Thoracic aorta (tissue), 2 donors: ENCODE measurements around the gene PTCHD1. TPM values are rescaled to one million over a fixed set of nuclear protein-coding genes. Genes with fewer than 3 reads are reported as not detected.

Experiments used
- ATAC-seq: fragments of 150-250 bp; one replicate; pipeline ENCODE4 v1.8.0; 2017; ENCODE audit warnings: low read depth; ENCODE audit not compliant: insufficient number of reproducible peaks, low FRiP score
- DNase-seq: peaks from one replicate; pipeline ENCODE4 v3.0.0-alpha.2; 2020; ENCODE audit warnings: low spot score
- H3K27ac ChIP-seq, 2 donors: fragments of 200-600 bp; sonication (generic); 1 replicate in 1 of 2; 2 replicates in 1 of 2; pipeline ENCODE4 v1.5.1; 2016; ENCODE audit warnings: mild to moderate bottlenecking in 2 of 2, moderate library complexity in 2 of 2
- H3K27me3 ChIP-seq: fragments of 200-600 bp; sonication (generic); replicated peaks from 2 replicates; pipeline ENCODE4 v1.6.0; 2016; ENCODE audit warnings: mild to moderate bottlenecking; ENCODE audit not compliant: insufficient read depth
- H3K36me3 ChIP-seq: fragments of 200-600 bp; sonication (generic); one replicate; pipeline ENCODE4 v1.5.1; 2016
- H3K4me1 ChIP-seq, 2 donors: fragments of 200-600 bp; sonication (generic); 1 replicate in 1 of 2; 2 replicates in 1 of 2; pipeline versions ENCODE4 v1.5.1 to v1.6.0; 2016; ENCODE audit warnings: low read depth in 2 of 2, mild to moderate bottlenecking in 1 of 2; ENCODE audit not compliant: control insufficient read depth in 1 of 2
- H3K4me3 ChIP-seq: fragments of 200-600 bp; sonication (generic); 2 replicates; pipeline ENCODE4 v1.5.1; 2016; ENCODE audit warnings: mild to moderate bottlenecking
- H3K9me3 ChIP-seq: fragments of 200-600 bp; sonication (generic); 2 replicates; pipeline ENCODE4 v1.5.1; 2016
- CTCF ChIP-seq: fragments of 200-600 bp; sonication (generic); IDR thresholded peaks from one replicate; pipeline ENCODE4 v1.5.1; 2019; ENCODE audit warnings: antibody characterized with exemption
- total RNA-seq, 2 donors: library from RNA; depleted of rRNA; stranded (reverse); fragments of >200 nt; gene quantifications; one replicate each; pipeline versions ENCODE4 v1.1.0 to v1.2.3, GENCODE V29; 2016

PTCHD1 gene
- total RNA-seq, 2 donors from 2014 or later = 0.54 to 1.6 TPM

- no peak for ATAC-seq
Observed at GRCh38 chrX:23356189-23356588, 21.5 kb downstream of the PTCHD1 start.

GRCh38 chrX:23364416-23364815, 29.8 kb downstream of the PTCHD1 start:
- no peak overlapping the region for H3K27ac ChIP-seq

More at GRCh38 chrX:23356189-23356588, 21.5 kb downstream of the PTCHD1 start:
- TF ChIP-seq CTCF = no peak
- no peak for DNase-seq
- Histone ChIP-seq H3K4me1 (no peaks in the 10 kb centered on the region), H3K27me3 (no peaks in the 10 kb centered on the region), H3K27ac (no peak overlapping the region), H3K9me3 (no peaks in the 10 kb centered on the region), H3K4me3 (no peak overlapping the region), H3K36me3 (no peaks in the 10 kb centered on the region)

GRCh38 chrX:23365541-23365940, 30.9 kb downstream of the PTCHD1 start:
- H3K27ac ChIP-seq = no peak overlapping the region
- no peak for DNase-seq
- H3K27me3 ChIP-seq = no peaks in the 10 kb centered on the region
- no peak for ATAC-seq
- H3K4me1 ChIP-seq = no peaks in the 10 kb centered on the region
- H3K4me3 ChIP-seq = no peak overlapping the region
- no peaks in the 10 kb centered on the region for H3K9me3 ChIP-seq
- no peaks in the 10 kb centered on the region for H3K36me3 ChIP-seq
- no peak for TF ChIP-seq CTCF

More at GRCh38 chrX:23364416-23364815, 29.8 kb downstream of the PTCHD1 start:
- H3K4me3 ChIP-seq = no peak overlapping the region
- TF ChIP-seq CTCF = no peak
- no peak for DNase-seq
- H3K36me3 ChIP-seq = no peaks in the 10 kb centered on the region
- no peaks in the 10 kb centered on the region for H3K27me3 ChIP-seq
- no peak for ATAC-seq
- no peaks in the 10 kb centered on the region for H3K4me1 ChIP-seq
- H3K9me3 ChIP-seq = no peaks in the 10 kb centered on the region

GRCh38 chrX:23366914-23367313, 32.3 kb downstream of the PTCHD1 start:
- Histone ChIP-seq H3K4me1 (no peaks in the 10 kb centered on the region), H3K4me3 (no peak overlapping the region), H3K9me3 (no peaks in the 10 kb centered on the region), H3K36me3 (no peaks in the 10 kb centered on the region), H3K27ac (no peak overlapping the region), H3K27me3 (no peaks in the 10 kb centered on the region)
- no peak for TF ChIP-seq CTCF
- no peak for DNase-seq
- no peak for ATAC-seq

GRCh38 chrX:23369027-23369426, 34.4 kb downstream of the PTCHD1 start:
- H3K27ac ChIP-seq = no peak overlapping the region
- TF ChIP-seq CTCF = no peak
- no peaks in the 10 kb centered on the region for H3K27me3 ChIP-seq
- no peaks in the 10 kb centered on the region for H3K9me3 ChIP-seq
- no peak overlapping the region for H3K4me3 ChIP-seq
- DNase-seq (no peak), ATAC-seq (no peak)
- peaks cover 0 to 10% of the 10 kb centered on the region in 2 donors for H3K4me1 ChIP-seq
- no peaks in the 10 kb centered on the region for H3K36me3 ChIP-seq
